LHCN-M2 (cell line): Measurements from ENCODE around the gene MAP2K5. TPM values are rescaled to one million over a fixed set of nuclear protein-coding genes. Genes with fewer than 3 reads are reported as not detected.
"Not testable (repeated sequence)": the region's sequence is repeated elsewhere in the genome, so short reads cannot be mapped to it uniquely, and the experiment has no call there.

Source experiments
- DNase-seq: peaks from one replicate; pipeline ENCODE4 v3.0.0-alpha.2; 2012; ENCODE audit warnings: low read depth
- total RNA-seq: library from RNA; depleted of rRNA; stranded (reverse); fragments of >200 nt; gene quantifications from 2 replicates; pipeline ENCODE4 v1.2.3, GENCODE V29; 2014

Gene MAP2K5
- total RNA-seq, 1 experiment from 2014 or later: 4.2 TPM

DNA sequence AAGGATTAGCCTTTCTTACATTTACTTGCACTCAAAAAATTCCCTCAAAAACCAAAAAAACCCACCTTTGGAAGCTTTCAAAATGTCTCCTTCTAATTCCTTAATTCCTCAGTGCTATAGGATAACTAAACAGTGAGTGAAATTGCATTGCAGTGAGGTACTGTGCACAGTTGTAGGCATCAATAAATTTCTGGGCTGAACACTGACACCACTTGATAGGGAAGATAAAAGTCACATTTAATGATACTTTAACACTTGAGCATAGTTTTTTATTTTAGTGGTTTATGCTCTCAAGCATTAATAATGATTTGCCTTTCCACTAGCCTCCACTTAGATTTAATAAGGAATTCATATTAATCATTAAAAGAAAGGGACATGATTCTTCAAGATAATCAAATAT is 52.3 kb downstream of the MAP2K5 start:
- no peak for DNase-seq

DNA sequence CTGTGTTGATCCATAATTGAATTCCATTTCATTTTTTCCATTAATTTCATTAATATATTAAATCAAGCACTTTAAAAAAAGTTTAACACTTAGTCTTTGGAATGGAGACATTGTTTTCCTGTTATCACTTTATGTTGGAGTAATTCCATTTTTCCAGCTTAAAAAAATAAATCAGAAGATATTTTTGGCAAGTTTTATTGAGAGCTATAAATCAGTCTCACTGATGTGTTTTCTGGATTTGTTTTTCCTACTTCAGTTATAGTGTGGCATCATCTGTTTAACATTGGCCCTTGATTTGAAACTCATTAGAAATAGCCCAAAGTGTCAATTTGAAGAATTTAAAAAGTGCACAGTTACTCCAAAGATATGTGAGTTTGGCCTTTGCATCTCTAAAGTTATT is 53.1 kb downstream of the MAP2K5 start:
- DNase-seq: no peak

DNA sequence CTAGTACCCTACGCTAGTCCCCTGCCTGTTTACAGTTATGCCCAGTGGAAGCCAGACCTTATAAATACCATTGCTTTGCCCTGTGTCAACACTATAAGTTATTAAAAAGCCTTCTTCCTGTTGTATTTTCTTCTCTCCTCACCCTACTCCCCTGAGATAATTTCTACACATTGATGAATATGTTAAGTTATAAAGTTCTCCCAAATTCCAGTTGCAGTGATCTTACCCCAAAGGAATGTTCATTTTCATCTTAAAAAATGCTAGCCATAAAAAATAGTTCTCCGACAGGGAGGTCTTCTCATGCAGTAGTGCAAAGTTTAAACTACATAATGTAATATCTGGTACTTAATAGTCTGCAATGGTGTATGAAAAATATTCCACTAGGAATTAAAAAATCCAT is 58.6 kb downstream of the MAP2K5 start:
- DNase-seq: peak; percentile 11

DNA sequence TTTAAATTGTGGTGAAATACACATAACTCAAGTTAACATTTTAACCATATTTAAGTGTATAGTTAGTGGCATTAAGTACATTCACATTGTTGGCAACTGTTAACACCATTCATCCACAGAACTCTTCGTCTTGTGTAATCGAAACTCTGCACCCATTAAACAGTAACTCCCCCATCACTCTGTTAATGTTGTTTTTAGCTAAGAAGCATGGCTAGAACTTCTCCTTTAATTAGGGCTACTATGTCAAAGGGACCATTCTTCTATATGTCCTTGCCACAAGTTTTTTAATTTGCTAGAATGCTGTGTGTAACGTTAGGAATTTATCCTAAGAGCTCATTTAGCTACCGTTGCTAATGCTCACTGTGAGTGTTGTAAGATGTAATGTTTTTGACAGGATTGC is 60.6 kb downstream of the MAP2K5 start:
- DNase-seq: no peak

DNA sequence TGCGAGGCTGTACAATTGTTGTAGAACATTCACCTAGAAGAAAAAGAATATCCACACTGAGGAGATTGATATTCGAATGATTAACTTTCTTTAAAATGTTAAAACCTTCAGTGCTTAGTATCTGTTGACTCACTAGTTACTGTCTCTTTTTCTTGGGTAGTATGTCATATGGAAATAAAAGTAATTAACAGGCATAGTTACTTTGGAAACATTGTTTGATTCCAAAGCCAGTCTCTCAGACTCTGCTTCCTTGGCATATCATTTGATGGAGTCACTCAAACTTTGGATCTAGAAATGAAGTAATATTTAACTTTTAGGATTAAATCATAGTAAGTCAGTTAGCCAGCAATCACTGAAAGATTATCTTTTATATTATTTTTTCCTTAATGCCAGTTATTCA is 63.4 kb downstream of the MAP2K5 start:
- no peak for DNase-seq

DNA sequence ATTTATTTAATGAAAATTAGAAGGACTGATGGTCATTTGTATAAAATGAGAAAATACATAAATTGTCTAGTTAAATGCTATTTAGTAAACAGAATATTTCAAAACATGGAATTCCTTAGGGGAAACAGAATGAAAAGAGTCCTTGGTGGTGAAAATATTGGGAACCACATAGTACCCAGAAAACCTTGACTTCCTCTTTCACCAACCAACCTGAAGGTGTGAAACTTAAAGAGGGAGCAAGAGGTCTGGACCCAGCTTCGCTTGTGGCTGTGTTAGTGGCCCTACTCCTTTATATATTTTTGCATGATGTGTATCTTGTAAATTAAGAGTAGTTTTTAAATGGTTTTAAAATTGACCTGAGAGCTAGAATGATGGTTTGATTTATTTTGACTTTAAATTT is 64.2 kb downstream of the MAP2K5 start:
- no peak for DNase-seq

DNA sequence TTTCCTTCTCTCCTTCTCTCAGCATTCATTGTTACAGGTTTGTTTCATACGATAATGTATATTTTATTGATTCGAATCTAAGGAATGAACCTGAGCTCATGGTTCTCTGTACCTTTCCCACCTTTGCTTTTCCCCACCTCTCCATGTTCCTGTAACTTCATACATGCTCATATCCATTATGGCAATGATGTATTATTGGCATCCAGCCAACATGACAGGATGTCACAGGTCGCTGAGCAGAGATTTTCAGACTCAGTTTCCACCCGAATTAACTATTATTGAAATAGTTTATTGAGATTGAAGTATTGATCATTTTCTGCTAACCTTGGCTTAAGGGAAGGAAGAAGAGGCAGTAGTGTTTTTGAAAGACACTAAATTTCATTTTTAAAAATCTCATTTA is 64.8 kb downstream of the MAP2K5 start:
- no peak for DNase-seq

DNA sequence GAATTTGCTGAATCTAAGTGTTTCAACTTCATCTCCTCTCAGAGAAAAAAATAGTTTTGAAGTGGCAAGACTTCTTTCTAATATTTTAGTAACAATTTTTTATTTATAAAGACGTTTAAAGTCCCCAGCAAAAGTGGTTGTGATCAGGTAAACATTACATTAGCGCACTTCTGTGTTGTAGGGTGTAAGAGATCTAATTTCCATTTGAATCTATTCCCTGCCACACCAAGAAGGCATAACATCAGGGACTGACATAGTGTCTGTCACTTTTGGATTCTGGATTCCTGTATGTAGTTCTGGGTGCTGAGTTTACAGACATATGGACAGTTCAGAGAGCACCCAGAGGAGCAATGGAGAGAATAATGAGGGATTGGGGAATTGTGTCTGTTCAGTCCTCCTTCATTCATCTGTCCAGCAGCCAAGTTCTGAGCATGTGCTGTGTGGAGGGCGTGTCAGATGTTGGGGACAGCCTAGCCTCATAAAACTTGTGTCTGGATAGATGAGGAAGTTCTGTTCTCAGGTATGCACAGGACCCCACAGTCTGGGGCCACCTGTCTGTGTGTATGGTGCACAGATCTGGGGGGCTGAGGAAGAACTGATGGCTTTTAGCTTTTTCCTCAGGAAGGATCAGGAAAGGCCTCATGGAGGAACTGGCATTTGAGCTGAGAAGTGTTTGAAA is 65.6 kb downstream of the MAP2K5 start:
- DNase-seq: no peak

DNA sequence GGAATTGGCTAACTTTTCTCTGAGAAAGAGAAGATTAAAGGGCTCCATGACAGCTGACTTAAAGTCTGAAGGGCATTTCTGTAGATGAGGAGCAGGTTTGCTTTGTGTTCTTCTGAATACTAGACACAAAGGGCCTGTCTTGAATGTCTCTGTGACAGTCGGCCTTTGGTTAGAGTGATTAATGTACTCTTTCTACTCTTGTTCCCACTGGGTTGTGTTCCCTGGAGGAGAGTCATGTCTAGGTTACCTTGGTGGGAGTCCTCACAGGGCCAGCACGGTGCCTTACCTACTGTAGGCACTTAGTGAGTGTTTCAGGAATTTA is 66.1 kb downstream of the MAP2K5 start:
- DNase-seq: no peak

DNA sequence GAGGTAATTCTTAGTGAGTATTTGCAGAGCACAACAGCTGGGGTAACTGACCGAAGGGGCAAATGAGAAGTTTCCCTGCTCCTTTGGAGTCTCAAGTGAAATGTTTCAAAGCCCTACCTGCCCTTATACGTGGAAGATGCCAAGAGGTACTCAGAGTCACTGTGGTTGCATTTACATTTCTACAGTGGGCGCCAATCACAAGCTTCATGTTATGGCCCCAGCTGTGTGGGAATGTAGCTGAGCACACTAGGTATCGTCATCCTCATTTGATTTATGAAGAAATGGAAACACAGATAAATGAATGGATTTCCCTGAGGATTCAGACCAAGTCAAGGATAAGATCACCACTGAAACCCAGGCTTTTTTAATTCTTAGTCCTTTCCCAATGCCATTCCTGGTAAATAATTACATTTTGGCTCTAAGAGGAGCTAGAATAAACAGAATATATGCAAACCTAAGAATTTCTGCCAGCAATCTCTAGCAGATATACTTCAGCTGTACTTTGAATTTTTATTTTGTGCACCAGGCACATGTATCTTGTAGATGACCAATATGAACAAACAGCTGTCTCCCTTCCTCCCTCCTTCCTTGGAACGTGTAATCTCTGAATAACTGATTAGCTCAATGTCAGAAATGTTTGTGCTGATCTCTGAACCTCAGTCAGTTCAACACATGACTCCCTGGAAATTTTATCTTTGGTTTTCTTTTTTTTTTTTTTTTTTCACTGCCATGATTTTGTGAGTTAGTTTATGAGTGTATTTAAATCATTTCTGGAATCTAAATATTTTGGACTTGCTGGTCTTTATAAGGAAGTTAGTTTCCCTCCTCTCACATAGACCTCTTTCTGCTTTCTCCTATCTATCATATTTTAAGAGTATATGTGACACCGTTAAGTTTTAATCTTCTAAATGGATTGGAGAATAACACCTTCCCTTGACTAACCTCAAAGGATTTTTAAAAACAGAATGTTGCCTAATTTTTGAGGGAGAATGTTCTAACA is 69.2 kb downstream of the MAP2K5 start:
- DNase-seq: peak; percentile 54

DNA sequence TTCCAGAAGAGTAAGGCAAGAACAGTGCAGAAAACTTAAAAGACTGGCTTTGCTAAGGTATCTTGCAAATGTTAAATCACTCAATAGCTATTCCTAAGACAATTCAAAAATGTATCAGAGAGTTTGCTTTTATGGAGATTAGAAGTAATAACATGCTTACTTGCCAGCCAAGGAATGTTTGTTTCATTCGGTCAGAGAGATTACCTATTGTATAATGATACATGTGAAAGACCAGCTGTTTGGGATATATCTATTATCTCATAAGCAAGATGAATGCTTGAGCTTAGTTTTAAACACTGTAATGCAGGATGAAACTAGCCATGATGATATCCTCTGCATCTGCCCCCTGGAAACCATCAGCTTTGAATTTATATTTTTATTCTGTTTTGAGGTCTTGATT is 70.7 kb downstream of the MAP2K5 start:
- DNase-seq: peak; percentile 7

DNA sequence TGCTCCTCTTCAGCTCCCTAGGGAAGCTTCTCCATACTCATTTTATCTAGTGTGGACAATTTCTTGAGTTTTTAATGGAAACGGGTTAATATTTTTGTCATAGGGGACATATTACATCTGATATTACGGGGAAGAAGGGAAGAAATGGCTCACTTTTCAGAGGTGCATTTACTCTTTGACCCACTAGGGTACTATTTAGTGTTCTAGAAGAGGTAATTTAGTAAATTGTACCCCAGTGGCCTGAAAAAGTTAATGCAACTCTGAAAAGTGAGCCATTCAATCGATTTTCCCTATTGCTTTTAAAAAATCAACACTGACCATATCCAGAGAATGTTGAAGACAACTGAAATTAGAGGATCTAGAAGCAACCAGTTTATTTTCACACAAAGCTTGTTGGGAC is 71.2 kb downstream of the MAP2K5 start:
- peak; percentile 7 for DNase-seq

DNA sequence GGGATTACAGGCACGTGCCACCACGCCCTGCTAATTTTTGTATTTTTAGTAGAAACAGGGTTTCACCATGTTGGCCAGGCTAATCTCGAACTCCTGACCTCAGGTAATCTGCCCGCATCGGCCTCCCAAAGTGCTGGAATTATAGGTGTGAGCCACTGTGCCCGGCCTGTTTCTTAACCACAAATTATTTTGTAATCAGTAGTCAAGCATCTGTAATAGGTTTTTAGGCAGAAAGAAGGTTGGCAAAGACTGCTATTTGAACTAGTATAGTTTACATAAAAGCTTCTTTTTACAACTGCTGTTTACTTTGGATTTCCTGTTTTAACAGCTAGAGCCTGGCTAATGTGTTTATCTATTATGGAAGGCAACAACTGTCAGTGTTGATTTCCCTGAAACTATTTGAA is 72.6 kb downstream of the MAP2K5 start:
- peak; percentile 72 for DNase-seq

DNA sequence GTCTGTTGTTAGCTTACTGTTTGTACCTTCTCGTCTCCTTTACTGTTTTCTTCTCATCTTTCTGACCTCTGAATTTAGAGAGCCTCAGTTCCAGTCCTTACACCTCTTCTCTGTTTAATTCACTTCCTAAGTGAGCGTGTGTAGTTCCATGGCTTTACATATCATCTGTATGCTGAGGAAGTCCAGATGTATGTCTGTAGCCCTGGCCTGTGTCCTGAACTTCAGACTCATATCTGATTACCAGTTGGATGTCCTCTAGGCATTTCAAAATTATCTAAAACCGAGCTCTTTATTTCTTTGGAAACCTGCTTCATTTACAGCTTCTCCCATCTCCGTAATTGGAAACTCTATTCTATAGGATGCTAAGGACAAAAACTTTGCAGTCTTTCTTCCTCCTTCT is 75.8 kb downstream of the MAP2K5 start:
- DNase-seq: no peak

DNA sequence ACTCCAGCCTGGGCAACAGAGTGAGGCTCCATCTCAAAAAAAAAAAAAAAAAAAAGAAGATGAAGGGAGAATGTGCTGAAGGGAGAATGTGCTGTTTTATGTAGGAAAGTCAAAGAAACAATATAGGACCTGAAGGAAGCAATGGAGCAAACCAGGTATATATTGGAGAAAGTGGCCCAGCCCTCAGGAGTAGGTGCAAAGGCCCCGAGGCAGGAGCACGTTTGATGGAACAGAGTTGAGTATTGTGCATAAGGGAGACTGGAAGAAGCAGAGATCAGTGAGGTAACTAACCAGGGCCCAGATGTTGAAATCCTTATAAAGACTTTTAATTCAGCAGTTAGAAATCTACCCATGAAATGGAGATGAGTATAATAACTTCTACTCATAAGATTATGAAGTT is 79.6 kb downstream of the MAP2K5 start:
- no peak for DNase-seq

DNA sequence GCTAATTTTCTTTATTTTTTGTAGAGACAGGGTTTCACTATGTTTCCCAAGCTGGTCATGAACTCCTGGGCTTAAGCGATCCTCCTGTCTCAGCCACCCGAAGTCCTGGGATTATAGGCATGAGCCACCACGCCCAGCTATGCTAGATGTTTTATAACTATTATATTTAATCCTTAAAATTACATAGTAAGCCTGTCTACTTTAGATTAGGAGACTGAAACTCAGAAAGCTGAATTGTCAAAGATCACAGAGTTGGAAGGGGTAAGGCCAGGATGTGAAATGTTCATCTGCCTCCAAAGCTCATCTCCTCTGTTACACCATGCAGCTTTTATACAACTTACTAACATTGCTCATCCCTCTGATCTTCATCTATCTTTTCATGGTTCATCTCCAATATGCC is 89.8 kb downstream of the MAP2K5 start:
- DNase-seq: no peak

DNA sequence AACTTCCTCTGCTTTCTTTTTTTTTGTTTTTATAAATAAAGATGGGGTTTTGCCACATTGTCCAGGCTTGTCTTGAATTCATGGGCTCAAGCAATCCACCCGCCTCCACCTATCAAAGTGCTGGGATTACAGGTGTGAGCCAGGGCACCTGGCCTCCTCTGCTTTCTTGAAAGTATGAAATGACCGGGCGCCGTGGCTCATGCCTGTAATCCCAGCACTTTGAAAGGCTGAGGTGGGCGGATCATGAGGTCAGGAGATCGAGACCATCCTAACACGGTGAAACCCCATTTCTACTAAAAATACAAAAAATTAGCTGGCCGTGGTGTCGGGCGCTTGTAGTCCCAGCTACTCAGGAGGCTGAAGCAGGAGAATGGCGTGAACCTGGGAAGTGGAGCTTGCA is 93.4 kb downstream of the MAP2K5 start:
- not testable (repeated sequence) for DNase-seq

DNA sequence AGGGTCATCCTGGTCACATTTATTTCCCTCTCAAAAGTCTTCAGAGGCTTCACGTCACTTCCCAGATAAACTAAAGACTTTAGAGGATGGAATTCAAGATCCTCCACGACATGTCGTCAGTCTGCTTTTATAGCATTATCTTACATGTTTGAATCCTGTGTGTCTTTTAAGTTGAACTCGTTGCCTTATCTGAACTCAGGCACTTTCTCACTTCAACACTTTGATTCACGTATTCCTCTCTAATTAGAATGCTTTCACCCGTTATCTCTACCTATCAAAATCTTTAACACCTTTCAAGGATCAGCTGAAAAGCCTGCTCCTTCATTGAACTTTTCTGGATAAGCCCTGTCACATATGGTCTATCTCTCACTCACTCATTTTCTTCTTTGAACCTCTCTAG is 97.1 kb downstream of the MAP2K5 start:
- DNase-seq: no peak

DNA sequence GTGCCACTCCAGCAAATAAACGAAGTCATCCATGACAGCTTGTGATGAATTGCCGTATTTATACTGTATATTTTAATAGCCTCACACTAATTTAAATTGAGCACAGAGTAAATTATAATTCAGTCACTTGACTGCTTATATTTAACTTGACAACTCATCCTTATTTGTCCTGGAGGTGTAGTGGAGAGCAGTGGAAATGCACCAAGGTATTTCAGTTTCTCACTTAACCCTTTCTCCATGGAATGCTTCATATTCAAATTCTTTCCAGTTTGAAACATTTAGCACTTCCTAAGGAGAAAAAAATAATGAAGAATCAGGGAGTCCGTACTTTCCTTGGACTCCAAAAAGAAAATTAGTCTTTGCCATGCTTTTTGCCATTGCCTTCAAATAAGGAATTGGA is 99.0 kb downstream of the MAP2K5 start:
- no peak for DNase-seq

DNA sequence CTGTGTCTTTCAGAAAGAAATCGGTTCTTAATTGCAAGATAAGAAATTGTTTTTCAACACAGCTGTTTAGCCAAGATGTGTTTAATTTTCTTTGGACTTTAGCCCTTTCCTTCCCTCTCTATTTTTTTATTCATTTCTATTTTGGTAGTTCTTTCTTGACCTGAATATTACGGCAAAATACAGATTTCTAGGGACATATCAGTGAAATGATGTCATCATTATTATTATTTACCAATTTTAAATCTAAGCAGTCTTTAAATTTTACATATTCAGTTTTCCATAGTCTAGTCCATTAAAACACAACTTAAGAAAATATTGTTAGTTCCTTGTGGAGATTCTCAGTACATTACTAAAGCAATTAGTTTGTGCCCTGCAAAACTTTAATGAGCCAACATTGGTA is 104.3 kb downstream of the MAP2K5 start:
- no peak for DNase-seq

DNA sequence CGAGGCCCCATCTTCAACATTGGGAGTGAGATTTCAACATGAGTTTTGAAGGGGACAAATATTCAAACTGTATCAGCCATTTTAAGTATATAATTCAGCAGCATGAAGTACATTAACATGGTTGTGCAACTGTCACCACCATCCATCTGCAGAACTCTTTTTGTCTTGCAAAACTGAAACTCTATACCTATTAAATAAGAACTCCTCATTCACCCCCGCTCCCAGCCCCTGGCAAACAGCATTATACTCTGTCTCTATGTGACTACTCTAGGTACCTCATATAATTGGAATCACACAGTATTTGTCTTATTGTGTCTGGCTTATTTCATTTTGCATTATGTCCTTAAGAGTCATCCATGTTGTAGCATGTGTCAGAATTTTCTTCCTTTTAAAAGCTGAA is 110.1 kb downstream of the MAP2K5 start:
- DNase-seq: no peak

DNA sequence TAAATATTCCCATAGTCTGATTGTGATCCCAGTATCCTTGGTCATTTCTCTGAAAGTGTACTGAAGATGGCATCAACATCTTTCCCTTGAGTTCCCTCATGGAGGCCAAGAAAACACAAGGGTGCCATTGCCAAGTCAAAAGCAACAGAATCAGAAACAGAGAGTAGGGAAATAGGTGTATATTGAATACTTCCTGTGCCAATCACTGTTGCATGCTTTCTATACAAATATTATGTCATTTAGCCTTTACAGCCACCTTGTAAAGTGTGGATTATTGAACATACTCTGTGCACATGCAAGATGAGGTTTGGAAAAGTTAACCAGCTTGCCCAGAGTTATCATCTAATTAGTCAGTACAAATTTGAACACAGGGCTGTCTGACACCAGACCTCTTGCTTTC is 117.9 kb downstream of the MAP2K5 start:
- DNase-seq: no peak
